ENCODE measurements around the gene BCL11A. TPM values are rescaled to one million over a fixed set of nuclear protein-coding genes. Genes with fewer than 3 reads are reported as not detected.

The BCL11A gene
- total RNA-seq, 3 donors from 2014 or later (not counting 1 experiment from before 2014, with no cell fraction given), result 2.6 to 3.5 (median 3.0) TPM

DNA sequence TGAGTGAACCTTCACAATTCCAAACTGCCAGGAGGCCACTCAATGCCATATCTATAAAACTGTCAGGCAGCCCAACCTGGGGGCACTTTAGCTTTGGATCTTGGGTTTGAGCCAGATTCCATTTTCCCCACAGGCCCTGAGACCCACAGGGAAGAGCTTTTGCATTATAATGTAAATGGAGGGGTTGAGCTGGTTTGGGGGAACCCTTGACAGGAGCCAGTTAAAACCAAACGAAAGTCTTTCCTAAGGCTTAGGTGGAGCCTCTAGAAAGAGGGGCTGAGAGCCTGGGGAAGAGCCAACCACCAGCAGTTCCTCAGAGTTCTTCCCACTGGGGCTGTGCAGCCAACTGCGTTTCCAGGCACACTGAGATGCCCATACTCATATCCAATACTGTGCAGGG, 42.7 kb downstream of the BCL11A start:
- intact Hi-C loops (cut with micrococcal nuclease), result no loop called here
- H3K4me3 Mint-ChIP-seq, result no peak overlapping the region
- H3K27me3 Mint-ChIP-seq (ENCODE audit: low read depth in 2 of 2), result peaks cover 17 to 55% of the 10 kb centered on the region in 2 donors
- H3K27ac ChIP-seq (ENCODE audit: low read length), result no peak overlapping the region
- H3K9me3 ChIP-seq (ENCODE audit: control insufficient read depth, insufficient read depth, low read length), result no peaks in the 10 kb centered on the region
- no peaks in the 10 kb centered on the region for H3K27me3 ChIP-seq (ENCODE audit: control insufficient read depth, insufficient read depth, low read length)
- peaks cover 39% of the 10 kb centered on the region for H3K4me1 ChIP-seq (ENCODE audit: control insufficient read depth, insufficient read depth, low read length)
- H3K36me3 ChIP-seq (ENCODE audit: control insufficient read depth, insufficient read depth, low read length), result no peaks in the 10 kb centered on the region
- H3K4me1 Mint-ChIP-seq, result peaks cover 2 to 6% of the 10 kb centered on the region in 2 donors
- H3K27ac Mint-ChIP-seq, result no peak overlapping the region
- 88% methylated on average over 2 of the region's 2 CpGs for WGBS (ENCODE audit: insufficient coverage)
- no peak overlapping the region for H3K4me3 ChIP-seq (ENCODE audit: low read length)
- H3K36me3 Mint-ChIP-seq, result no peaks in the 10 kb centered on the region
- TF ChIP-seq, protein P1, sequence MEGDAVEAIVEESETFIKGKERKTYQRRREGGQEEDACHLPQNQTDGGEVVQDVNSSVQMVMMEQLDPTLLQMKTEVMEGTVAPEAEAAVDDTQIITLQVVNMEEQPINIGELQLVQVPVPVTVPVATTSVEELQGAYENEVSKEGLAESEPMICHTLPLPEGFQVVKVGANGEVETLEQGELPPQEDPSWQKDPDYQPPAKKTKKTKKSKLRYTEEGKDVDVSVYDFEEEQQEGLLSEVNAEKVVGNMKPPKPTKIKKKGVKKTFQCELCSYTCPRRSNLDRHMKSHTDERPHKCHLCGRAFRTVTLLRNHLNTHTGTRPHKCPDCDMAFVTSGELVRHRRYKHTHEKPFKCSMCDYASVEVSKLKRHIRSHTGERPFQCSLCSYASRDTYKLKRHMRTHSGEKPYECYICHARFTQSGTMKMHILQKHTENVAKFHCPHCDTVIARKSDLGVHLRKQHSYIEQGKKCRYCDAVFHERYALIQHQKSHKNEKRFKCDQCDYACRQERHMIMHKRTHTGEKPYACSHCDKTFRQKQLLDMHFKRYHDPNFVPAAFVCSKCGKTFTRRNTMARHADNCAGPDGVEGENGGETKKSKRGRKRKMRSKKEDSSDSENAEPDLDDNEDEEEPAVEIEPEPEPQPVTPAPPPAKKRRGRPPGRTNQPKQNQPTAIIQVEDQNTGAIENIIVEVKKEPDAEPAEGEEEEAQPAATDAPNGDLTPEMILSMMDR (IDR thresholded peaks at IDR 0.05), result no peak
- no peak for DNase-seq
- no peak for ATAC-seq
- no peaks in the 10 kb centered on the region for H3K9me3 Mint-ChIP-seq

- WGBS (ENCODE audit: insufficient coverage), result 86% methylated on average over 8 of the region's 8 CpGs
- H3K4me3 Mint-ChIP-seq, result no peak overlapping the region
- Histone ChIP-seq H3K4me1 (ENCODE audit: control insufficient read depth, insufficient read depth, low read length) (peaks cover 37% of the 10 kb centered on the region), H3K9me3 (ENCODE audit: control insufficient read depth, insufficient read depth, low read length) (no peaks in the 10 kb centered on the region), H3K36me3 (ENCODE audit: control insufficient read depth, insufficient read depth, low read length) (no peaks in the 10 kb centered on the region), H3K27ac (ENCODE audit: low read length) (no peak overlapping the region), H3K4me3 (ENCODE audit: low read length) (no peak overlapping the region), H3K27me3 (ENCODE audit: control insufficient read depth, insufficient read depth, low read length) (no peaks in the 10 kb centered on the region)
- no peaks in the 10 kb centered on the region for H3K9me3 Mint-ChIP-seq
- ATAC-seq, result no peak
- peaks cover 6 to 10% of the 10 kb centered on the region in 2 donors for H3K4me1 Mint-ChIP-seq
- intact Hi-C loops (cut with micrococcal nuclease), result no loop called here
- no peak for DNase-seq
- TF ChIP-seq, protein P1 (IDR thresholded peaks at IDR 0.05), result no peak
- H3K27ac Mint-ChIP-seq, result no peak overlapping the region
- H3K27me3 Mint-ChIP-seq (ENCODE audit: low read depth in 2 of 2), result peaks cover 26 to 56% of the 10 kb centered on the region in 2 donors
- no peaks in the 10 kb centered on the region for H3K36me3 Mint-ChIP-seq
Measured at GRCh38 chr2:60509066-60509465, 44.4 kb downstream of the BCL11A start.

- no peak for ATAC-seq
- no peak overlapping the region for H3K4me3 ChIP-seq (ENCODE audit: low read length)
- TF ChIP-seq, protein P1 (IDR thresholded peaks at IDR 0.05), result no peak
- no peaks in the 10 kb centered on the region for H3K27me3 ChIP-seq (ENCODE audit: control insufficient read depth, insufficient read depth, low read length)
- peaks cover 33% of the 10 kb centered on the region for H3K4me1 ChIP-seq (ENCODE audit: control insufficient read depth, insufficient read depth, low read length)
- intact Hi-C loops (cut with micrococcal nuclease), result no loop called here
- no peak overlapping the region for H3K4me3 Mint-ChIP-seq
- no peak overlapping the region for H3K27ac Mint-ChIP-seq
- H3K27ac ChIP-seq (ENCODE audit: low read length), result no peak overlapping the region
- H3K9me3 ChIP-seq (ENCODE audit: control insufficient read depth, insufficient read depth, low read length), result no peaks in the 10 kb centered on the region
- H3K36me3 ChIP-seq (ENCODE audit: control insufficient read depth, insufficient read depth, low read length), result no peaks in the 10 kb centered on the region
- H3K27me3 Mint-ChIP-seq (ENCODE audit: low read depth in 2 of 2), result peaks cover 24 to 53% of the 10 kb centered on the region in 2 donors
- no peak for DNase-seq
- no peaks in the 10 kb centered on the region for H3K9me3 Mint-ChIP-seq
- H3K4me1 Mint-ChIP-seq, result peaks cover 6 to 10% of the 10 kb centered on the region in 2 donors
- 88% methylated on average over 8 of the region's 8 CpGs for WGBS (ENCODE audit: insufficient coverage)
- H3K36me3 Mint-ChIP-seq, result no peaks in the 10 kb centered on the region
Measured at GRCh38 chr2:60508339-60508917, 45.0 kb downstream of the BCL11A start.
